ENCODE measurements around the gene EIF3L. TPM values are rescaled to one million over a fixed set of nuclear protein-coding genes. Genes with fewer than 3 reads are reported as not detected.

The EIF3L gene
- total RNA-seq, 3 donors from 2014 or later = 365 to 477 (median 414) TPM

GRCh38 chr22:37807410-37808293, 41.6 kb upstream of the EIF3L start, which contains the start of gene GCAT:
TSS of gene GCAT (plus strand) at chr22:37807934. CDS start at chr22:37807968, 34 bp downstream.
- H3K4me3 ChIP-seq = peak within 1 kb of the TSS; percentile 19
- TF ChIP-seq CTCF (IDR thresholded peaks at IDR 0.05) = no peak
- H3K9me3 ChIP-seq = no peaks in the 10 kb centered on the region
- DNase-seq = peak; percentile 97 to 98 (median 98)
- peak; percentile 84 for ATAC-seq
- H3K36me3 ChIP-seq (ENCODE audit: low read depth) = no peaks in the 10 kb centered on the region
- intact Hi-C loops (cut with DNase I, micrococcal nuclease) = no loop called here
- peaks cover 28% of the 10 kb centered on the region for H3K4me1 ChIP-seq (ENCODE audit: low read depth)

DNA sequence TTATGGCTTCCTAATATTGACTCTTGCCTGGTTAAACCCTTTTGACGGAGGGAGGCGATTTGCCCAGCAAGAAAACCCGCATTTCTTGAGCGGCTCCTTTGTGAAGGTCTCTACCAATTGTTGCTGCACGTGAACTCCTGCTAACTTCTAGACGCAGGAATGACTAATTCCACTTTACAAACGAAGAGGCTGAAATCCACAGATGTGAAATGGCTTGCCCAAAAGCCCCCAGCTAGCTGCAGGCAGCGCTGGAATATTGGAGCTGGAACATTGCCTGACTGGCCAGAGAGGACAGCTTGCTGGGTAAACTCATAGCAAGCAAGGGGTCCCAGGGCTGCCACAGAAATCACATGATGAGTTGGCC, 40.9 kb upstream of the EIF3L start:
- no peak for TF ChIP-seq CTCF (IDR thresholded peaks at IDR 0.05)

DNA sequence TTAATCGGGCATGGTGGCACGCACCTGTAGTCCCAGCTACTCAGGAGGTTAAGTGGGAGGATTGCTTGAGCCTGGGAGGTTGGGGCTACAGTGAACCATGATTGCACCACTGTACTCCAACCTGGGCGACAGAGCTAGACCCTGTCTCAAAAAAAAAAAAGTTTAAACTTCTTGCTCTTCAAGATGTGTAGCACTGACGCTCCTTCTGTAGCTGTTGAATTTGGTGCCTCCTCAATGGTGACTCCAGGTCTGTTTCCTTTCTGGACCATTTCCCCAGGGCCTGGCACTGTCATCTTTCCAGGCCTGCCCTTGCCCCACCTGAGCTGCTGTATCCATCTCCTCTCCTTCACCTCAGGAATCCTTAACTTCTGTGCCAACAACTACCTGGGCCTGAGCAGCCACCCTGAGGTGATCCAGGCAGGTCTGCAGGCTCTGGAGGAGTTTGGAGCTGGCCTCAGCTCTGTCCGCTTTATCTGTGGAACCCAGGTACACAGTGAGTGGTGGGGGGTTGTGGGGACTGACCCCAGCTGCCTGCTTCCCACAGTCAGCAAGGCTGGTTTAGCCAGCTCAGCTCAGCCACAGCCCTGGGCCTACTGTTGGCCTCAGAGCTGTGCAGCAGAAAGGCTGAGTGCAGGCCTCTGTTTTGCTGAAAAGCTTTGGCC, 39.4 kb upstream of the EIF3L start:
- TF ChIP-seq CTCF (IDR thresholded peaks at IDR 0.05) = no peak
- Histone ChIP-seq H3K9me3 (no peaks in the 10 kb centered on the region), H3K4me3 (no peak overlapping the region), H3K36me3 (ENCODE audit: low read depth) (no peaks in the 10 kb centered on the region), H3K4me1 (ENCODE audit: low read depth) (peaks cover 22% of the 10 kb centered on the region)
- DNase-seq = no peak
- no peak for ATAC-seq
- intact Hi-C loops (cut with DNase I, micrococcal nuclease) = no loop called here

More for the DNA sequence above, 40.9 kb upstream of the EIF3L start:
- Histone ChIP-seq H3K4me1 (ENCODE audit: low read depth) (peaks cover 22% of the 10 kb centered on the region), H3K9me3 (no peaks in the 10 kb centered on the region), H3K4me3 (peak overlapping the region; percentile 19), H3K36me3 (ENCODE audit: low read depth) (no peaks in the 10 kb centered on the region)
- intact Hi-C loops (cut with DNase I, micrococcal nuclease) = no loop called here
- no peak for ATAC-seq
- DNase-seq = no peak

DNA sequence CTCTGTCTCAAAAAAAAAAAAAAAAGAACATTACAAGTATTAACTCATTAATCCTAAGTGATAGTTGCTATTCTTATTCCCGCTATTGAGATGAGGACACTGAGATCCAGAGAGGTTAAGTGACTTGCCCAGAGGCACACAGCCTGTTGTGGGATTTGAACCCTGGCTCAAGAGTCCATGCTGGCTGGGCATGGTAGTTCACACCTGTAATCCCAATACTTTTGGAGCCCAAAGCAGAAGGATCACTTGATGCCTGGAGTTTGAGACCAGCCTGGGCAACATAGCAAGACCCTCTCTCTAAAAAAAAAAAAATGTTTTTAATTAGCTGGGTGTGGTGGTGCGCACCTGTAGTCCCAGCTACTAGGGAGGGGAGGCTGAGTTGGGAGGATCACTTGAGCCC, 37.4 kb upstream of the EIF3L start:
- ATAC-seq (no peak), DNase-seq (no peak)
- Histone ChIP-seq H3K9me3 (no peaks in the 10 kb centered on the region), H3K4me1 (ENCODE audit: low read depth) (peaks cover 16% of the 10 kb centered on the region), H3K36me3 (ENCODE audit: low read depth) (no peaks in the 10 kb centered on the region), H3K4me3 (no peak overlapping the region)
- TF ChIP-seq CTCF (IDR thresholded peaks at IDR 0.05) = no peak
- intact Hi-C loops (cut with DNase I, micrococcal nuclease) = no loop called here

DNA sequence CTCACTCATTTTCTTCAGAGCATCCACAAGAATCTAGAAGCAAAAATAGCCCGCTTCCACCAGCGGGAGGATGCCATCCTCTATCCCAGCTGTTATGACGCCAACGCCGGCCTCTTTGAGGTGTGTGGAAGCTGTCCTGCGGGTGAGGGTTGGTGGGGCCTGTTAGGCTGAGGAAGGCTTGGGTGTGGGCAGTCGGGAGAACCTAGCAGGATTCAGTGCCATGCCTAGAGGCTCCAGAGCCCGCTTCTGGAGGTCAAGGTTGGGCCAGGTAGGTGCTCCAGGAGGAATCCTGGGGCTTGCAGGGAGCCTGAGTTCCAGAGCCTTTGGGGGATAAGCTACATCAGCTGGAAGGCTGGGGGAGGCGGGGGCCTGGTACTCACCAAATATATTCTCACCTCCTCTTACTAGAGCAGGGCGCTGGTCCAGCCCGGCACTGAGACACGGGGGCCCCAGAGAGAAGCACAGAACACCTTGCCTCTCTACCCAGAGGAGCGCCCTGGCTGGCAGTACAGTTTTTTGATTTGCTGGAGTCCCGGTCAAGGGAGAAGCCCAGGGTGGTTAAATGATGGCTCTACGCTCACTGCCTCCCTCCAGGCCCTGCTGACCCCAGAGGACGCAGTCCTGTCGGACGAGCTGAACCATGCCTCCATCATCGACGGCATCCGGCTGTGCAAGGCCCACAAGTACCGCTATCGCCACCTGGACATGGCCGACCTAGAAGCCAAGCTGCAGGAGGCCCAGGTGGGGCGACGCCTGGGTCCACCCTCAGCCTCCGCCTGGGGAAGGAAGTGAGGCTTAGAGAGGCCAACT, 36.1 kb upstream of the EIF3L start:
- TF ChIP-seq CTCF (IDR thresholded peaks at IDR 0.05) = no peak
- Histone ChIP-seq H3K4me3 (no peak overlapping the region), H3K4me1 (ENCODE audit: low read depth) (peaks cover 12% of the 10 kb centered on the region), H3K9me3 (no peaks in the 10 kb centered on the region), H3K36me3 (ENCODE audit: low read depth) (no peaks in the 10 kb centered on the region)
- intact Hi-C loops (cut with DNase I, micrococcal nuclease) = no loop called here
- no peak for ATAC-seq
- DNase-seq = no peak

Data from mucosa of descending colon (tissue), 3 donors.